MM.1S (cell line): ENCODE data around the gene TTLL11.

ENCODE experiments used
- CTCF ChIP-seq: fragments of 300-600 bp; sonication (generic); IDR thresholded peaks from 2 replicates; pipeline ENCODE4 v1.5.1; 2016; ENCODE audit warnings: antibody characterized with exemption, low read length, mixed read lengths
- EZH2phosphoT487 ChIP-seq: fragments of 300-600 bp; sonication (generic); IDR thresholded peaks from 2 replicates; pipeline ENCODE4 v1.6.1; 2018; ENCODE audit warnings: antibody characterized with exemption, low read length

- TF ChIP-seq CTCF = no peak
- TF ChIP-seq EZH2phosphoT487 = no peak
Measured at GRCh38 chr9:121963528-121963995, 129.5 kb downstream of the TTLL11 start.
